CD4-positive, alpha-beta T cell treated with Interleukin-17A for 1 hour (primary cell): ENCODE data around the gene ZBTB18.
"Not testable (repeated sequence)": the region's sequence is repeated elsewhere in the genome, so short reads cannot be mapped to it uniquely, and the experiment has no call there.

Experiments
- DNase-seq: peaks from one replicate; pipeline ENCODE4 v3.0.0-alpha.2; 2020

The ZBTB18 gene

DNA sequence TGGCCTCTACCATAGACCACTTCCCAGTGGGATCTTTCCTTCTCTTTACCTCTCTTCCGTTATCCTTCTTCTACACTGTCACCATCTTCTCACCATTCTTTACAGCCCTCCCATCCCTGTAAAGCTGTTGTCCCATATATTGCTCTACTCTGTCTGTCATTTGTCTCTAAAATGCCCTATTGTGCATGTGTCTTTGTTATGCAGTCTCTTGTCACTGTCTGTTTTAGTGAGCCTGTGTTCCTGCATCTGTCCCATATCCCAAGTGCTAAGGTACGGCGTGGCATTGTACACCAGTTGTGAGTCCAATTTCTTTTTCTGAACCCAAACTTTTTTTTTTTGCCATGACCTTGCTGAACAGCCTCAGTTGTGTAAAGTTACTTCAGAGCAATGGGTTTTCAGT lies 8.8 kb upstream of the ZBTB18 start:
- DNase-seq, result no peak

- DNase-seq, result no peak
These were observed 6.7 kb upstream of the ZBTB18 start for GRCh38 chr1:244044423-244044822.

DNA sequence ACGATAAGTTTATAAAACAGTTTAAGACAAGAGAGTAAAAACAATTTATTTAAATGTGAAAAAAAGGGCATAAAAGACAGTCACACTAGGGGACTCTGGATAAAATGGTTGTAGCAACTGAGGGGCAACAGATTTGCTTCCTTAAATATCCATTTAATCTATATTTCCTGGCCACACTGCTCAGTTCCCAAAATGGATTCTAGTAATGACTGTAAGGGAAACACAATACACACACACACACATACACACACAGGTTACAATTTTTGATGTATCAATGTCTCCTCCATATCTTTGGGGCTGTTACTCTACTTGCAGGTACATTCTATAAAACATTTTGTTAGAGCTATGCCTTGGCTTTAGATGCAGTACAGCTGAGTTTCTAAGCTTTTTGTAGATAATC lies 4.8 kb upstream of the ZBTB18 start:
- not testable (repeated sequence) for DNase-seq

GRCh38 chr1:244046907-244047611 lies 4.0 kb upstream of the ZBTB18 start:
- peak; percentile 64 for DNase-seq

GRCh38 chr1:244047621-244048255 lies 3.3 kb upstream of the ZBTB18 start:
- DNase-seq, result peak; percentile 80

GRCh38 chr1:244048256-244049161 lies 2.6 kb upstream of the ZBTB18 start:
- peak; percentile 99 for DNase-seq

- DNase-seq, result peak; percentile 72
These were observed 1.7 kb upstream of the ZBTB18 start for GRCh38 chr1:244049162-244050013.

DNA sequence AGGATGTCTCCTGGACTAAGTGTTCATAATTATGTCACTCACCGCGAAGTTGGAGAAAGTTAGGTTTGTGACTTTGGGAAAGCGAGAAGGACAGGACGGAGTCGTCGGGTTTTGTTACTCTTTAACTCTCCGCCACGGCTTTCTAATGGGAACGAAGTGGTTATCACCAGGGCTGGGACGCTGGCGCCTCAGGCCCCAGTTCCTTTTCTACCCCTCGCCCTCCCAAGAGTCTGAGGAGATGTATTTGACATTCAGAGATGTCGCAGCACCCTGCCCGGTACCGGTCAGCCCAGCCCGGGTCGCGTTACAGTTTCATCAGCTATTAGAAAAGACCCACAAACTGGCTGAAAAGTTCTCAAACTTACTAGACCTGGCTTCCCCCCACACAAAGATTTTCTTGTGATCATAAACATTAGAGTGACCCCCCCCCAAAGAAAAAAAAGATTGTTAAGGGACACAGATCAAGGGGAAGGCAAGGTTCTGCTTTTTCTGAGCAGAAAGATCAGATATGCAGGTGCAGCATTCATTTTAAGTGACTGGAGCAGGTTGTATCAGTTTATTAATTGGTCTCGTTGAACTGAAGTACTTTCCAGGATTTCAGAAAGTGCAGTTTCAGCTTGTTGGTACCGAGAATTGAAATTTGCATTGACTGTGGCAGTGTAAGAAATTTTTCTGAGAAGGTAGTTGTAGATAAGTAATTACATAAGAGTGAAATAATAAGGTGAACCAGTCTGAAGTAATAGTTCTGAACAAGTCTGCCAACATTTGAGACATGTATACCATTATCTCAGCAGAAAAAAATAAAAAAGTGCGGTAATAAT lies 859 bp upstream of the ZBTB18 start:
- peak; percentile 16 for DNase-seq

GRCh38 chr1:244052016-244052727 lies 1.1 kb downstream of the ZBTB18 start:
- no peak for DNase-seq

DNA sequence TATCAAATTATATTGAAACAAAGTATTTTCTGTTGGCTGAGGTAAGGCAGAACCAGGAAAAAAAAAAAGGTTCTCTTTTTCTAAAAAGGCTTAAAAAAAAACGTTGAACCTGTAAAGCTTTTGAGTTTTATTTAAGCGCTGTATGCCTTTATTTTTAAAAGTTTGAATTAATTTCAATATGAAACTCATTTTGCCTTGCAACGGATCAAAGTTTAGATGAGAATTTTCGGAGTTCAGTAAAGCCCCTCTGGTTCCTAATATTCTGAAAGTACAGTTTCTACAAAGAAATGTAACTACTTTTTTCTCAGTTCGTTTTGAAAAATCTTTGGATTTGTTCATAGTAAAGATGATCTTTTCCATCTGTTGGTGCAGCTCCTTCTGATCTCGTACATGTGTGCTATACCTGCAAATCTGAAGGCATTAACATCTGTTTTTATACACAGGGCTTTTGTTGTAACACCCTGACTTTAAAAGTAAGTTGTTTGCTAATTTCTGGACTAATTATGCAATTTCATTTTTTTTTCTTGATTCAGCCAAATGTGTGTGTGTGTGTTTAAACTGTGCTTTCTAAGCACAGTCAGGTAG lies 1.7 kb downstream of the ZBTB18 start:
- DNase-seq, result no peak

GRCh38 chr1:244053831-244054230 lies 2.7 kb downstream of the ZBTB18 start:
- no peak for DNase-seq

DNA sequence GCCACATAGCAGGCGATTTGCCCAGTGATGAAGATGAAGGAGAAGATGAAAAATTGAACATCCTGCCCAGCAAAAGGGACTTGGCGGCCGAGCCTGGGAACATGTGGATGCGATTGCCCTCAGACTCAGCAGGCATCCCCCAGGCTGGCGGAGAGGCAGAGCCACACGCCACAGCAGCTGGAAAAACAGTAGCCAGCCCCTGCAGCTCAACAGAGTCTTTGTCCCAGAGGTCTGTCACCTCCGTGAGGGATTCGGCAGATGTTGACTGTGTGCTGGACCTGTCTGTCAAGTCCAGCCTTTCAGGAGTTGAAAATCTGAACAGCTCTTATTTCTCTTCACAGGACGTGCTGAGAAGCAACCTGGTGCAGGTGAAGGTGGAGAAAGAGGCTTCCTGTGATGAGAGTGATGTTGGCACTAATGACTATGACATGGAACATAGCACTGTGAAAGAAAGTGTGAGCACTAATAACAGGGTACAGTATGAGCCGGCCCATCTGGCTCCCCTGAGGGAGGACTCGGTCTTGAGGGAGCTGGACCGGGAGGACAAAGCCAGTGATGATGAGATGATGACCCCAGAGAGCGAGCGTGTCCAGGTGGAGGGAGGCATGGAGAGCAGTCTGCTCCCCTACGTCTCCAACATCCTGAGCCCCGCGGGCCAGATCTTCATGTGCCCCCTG lies 3.3 kb downstream of the ZBTB18 start:
- no peak for DNase-seq

DNA sequence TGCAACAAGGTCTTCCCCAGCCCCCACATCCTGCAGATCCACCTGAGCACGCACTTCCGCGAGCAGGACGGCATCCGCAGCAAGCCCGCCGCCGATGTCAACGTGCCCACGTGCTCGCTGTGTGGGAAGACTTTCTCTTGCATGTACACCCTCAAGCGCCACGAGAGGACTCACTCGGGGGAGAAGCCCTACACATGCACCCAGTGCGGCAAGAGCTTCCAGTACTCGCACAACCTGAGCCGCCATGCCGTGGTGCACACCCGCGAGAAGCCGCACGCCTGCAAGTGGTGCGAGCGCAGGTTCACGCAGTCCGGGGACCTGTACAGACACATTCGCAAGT lies 3.8 kb downstream of the ZBTB18 start:
- DNase-seq, result peak; percentile 19

GRCh38 chr1:244056577-244056976 lies 5.5 kb downstream of the ZBTB18 start:
- no peak for DNase-seq

DNA sequence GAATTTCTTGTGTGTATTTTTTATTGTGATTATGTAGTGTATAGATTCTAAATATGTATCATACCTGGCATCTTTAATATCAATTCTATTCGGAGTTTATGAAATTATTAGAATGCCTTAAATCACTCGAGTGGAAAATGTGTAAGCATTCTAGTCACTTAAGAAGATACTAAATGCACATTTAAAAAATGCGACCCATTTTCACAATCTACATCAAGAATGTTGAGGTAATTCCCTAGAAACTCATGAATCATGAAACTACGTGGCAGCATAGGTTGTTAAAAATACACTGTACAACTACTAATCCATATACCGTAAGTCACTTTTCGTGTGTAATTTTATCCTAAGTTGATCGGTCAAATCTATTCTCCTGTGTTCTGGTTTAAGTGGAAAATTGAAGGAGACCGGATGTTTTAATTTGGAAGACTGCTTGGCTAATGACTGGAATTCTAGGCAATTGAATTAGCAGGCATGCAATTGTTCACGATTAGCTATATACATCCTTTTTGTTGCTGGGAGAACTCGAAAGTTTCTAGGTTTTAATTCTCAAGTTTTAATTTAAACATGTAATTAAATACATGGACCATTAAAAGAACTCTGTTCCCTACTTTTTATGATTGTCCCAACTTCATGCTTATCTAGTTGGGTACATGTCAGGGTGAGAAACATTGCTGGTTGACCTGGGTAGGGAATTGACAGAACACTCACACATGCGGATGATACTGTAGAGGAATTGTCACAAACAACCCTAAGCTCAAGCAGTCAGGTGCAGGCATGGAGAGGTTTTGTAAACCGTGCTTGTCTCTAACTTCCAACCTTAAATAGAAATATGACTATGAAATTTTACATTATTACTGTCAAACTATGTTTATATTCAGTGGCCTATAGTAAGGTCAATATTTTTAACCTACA lies 6.6 kb downstream of the ZBTB18 start:
- DNase-seq, result no peak

- no peak for DNase-seq
These were observed 9.0 kb downstream of the ZBTB18 start for GRCh38 chr1:244060117-244060516.

DNA sequence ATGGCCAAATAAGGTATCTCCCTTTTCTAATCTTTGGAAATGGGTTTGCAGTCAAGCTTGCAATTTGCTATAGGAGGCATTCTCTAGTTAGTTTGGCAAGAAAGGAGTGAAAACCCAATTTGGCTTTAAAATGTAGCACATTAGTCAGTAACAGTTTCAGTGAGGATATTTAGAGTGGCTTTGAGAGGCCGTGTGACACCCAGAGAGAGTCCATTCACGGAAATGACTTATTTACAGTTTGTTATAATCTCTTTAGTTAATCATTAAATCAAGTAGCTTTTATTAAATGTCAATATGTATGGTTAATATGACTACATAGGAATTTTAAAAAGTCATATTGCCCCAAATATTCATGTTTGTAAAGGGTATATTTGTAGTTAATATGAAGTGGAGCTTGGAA lies 9.6 kb downstream of the ZBTB18 start:
- no peak for DNase-seq

- DNase-seq, result no peak
These were observed 11.2 kb downstream of the ZBTB18 start for GRCh38 chr1:244062156-244062725.

- DNase-seq, result no peak
These were observed 12.4 kb downstream of the ZBTB18 start for GRCh38 chr1:244063498-244063897.
